Liver (tissue), 9 donors: ENCODE data around the gene STMN1. TPM values are rescaled to one million over a fixed set of nuclear protein-coding genes. Genes with fewer than 3 reads are reported as not detected.

ENCODE experiments used
- DNase-seq: peaks from one replicate; pipeline ENCODE4 v3.0.0-alpha.2; 2017; ENCODE audit warnings: low spot score
- H3K27ac ChIP-seq, 2 donors: one replicate each; pipeline ENCODE4 v1.7.0; 2013; ENCODE audit warnings: inconsistent platforms in 2 of 2, low read length in 2 of 2, control low read depth in 1 of 2, low read depth in 1 of 2, mild to moderate bottlenecking in 1 of 2
- H3K27me3 ChIP-seq, 4 donors: one replicate each; pipeline versions ENCODE4 v1.6.1 to v1.7.0; 2013; ENCODE audit warnings: low read length in 3 of 4, inconsistent platforms in 1 of 4, mild to moderate bottlenecking in 1 of 4, moderate library complexity in 1 of 4; ENCODE audit not compliant: control insufficient read depth in 4 of 4, insufficient read depth in 4 of 4
- H3K36me3 ChIP-seq, 4 donors: one replicate each; pipeline versions ENCODE4 v1.6.1 to v1.7.0; 2013; ENCODE audit warnings: low read length in 3 of 4, mild to moderate bottlenecking in 3 of 4, low read depth in 1 of 4, moderate library complexity in 1 of 4; ENCODE audit not compliant: control insufficient read depth in 4 of 4, insufficient read depth in 3 of 4
- H3K4me1 ChIP-seq, 4 donors: one replicate each; pipeline versions ENCODE4 v1.6.1 to v1.7.0; 2013; ENCODE audit warnings: low read length in 3 of 4, mild to moderate bottlenecking in 3 of 4, moderate library complexity in 1 of 4; ENCODE audit not compliant: control insufficient read depth in 4 of 4, insufficient read depth in 4 of 4
- H3K4me3 ChIP-seq, 3 donors: one replicate each; pipeline versions ENCODE4 v1.6.1 to v1.7.0; 2013; ENCODE audit warnings: low read length in 3 of 3, control low read depth in 1 of 3, low read depth in 1 of 3, mild to moderate bottlenecking in 1 of 3
- H3K9ac ChIP-seq, 2 donors: one replicate each; pipeline ENCODE4 v1.7.0; 2013; ENCODE audit warnings: low read length in 2 of 2, mild to moderate bottlenecking in 2 of 2, moderate library complexity in 2 of 2, control low read depth in 1 of 2, low read depth in 1 of 2
- H3K9me3 ChIP-seq, 4 donors: one replicate each; pipeline versions ENCODE4 v1.6.1 to v1.7.0; 2013; ENCODE audit warnings: low read length in 3 of 4; ENCODE audit not compliant: control insufficient read depth in 4 of 4
- ATF3 ChIP-seq: IDR thresholded peaks from 2 replicates; pipeline ENCODE4 v1.6.1; 2016; ENCODE audit warnings: antibody characterized with exemption
- CTCF ChIP-seq: fragments of 150-350 bp; IDR thresholded peaks from 2 replicates; pipeline ENCODE4 v1.5.1; 2017; ENCODE audit warnings: improper control_type of control experiment, low read depth, low read length; ENCODE audit not compliant: missing input control
- EGR1 ChIP-seq, 2 donors: IDR thresholded peaks; 2 replicates each; pipeline ENCODE4 v1.6.1; 2016 to 2018; ENCODE audit warnings: antibody characterized with exemption in 2 of 2, low read depth in 2 of 2
- FOXA1 ChIP-seq: IDR thresholded peaks from 2 replicates; pipeline ENCODE4 v1.6.1; 2016; ENCODE audit warnings: antibody characterized with exemption
- FOXA2 ChIP-seq: IDR thresholded peaks from 2 replicates; pipeline ENCODE4 v1.6.1; 2016; ENCODE audit warnings: antibody characterized with exemption
- GABPA ChIP-seq, 2 donors: IDR thresholded peaks in 1 of 2; conservative IDR thresholded peaks in 1 of 2; 2 replicates each; pipeline ENCODE4 v1.6.1; 2016; ENCODE audit warnings: antibody characterized with exemption in 2 of 2, mild to moderate bottlenecking in 1 of 2, moderate library complexity in 1 of 2
- HNF4A ChIP-seq, 2 donors: conservative IDR thresholded peaks; 2 replicates each; pipeline ENCODE4 v1.6.1; 2016; ENCODE audit warnings: antibody characterized with exemption in 2 of 2, mild to moderate bottlenecking in 2 of 2
- HNF4G ChIP-seq: IDR thresholded peaks from 2 replicates; pipeline ENCODE4 v1.6.1; 2016; ENCODE audit warnings: antibody characterized with exemption
- JUND ChIP-seq, 2 donors: IDR thresholded peaks; 2 replicates each; pipeline ENCODE4 v1.6.1; 2016; ENCODE audit warnings: antibody characterized with exemption in 2 of 2
- MAX ChIP-seq: IDR thresholded peaks from 2 replicates; pipeline ENCODE4 v1.6.1; 2016; ENCODE audit warnings: antibody characterized with exemption
- NR2F2 ChIP-seq: IDR thresholded peaks from 2 replicates; pipeline ENCODE4 v1.6.1; 2016; ENCODE audit warnings: antibody characterized with exemption
- RAD21 ChIP-seq, 2 donors: IDR thresholded peaks; 2 replicates each; pipeline ENCODE4 v1.6.1; 2016; ENCODE audit warnings: antibody characterized with exemption in 2 of 2, mild to moderate bottlenecking in 2 of 2
- REST ChIP-seq: IDR thresholded peaks from 2 replicates; pipeline ENCODE4 v1.6.1; 2016; ENCODE audit warnings: antibody characterized with exemption, mild to moderate bottlenecking
- RXRA ChIP-seq, 2 donors: IDR thresholded peaks; 2 replicates each; pipeline ENCODE4 v1.6.1; 2017 to 2018; ENCODE audit warnings: antibody characterized with exemption in 2 of 2, mild to moderate bottlenecking in 1 of 2
- SP1 ChIP-seq: IDR thresholded peaks from 2 replicates; pipeline ENCODE4 v1.6.1; 2018; ENCODE audit warnings: antibody characterized with exemption, mild to moderate bottlenecking
- TAF1 ChIP-seq: conservative IDR thresholded peaks from 2 replicates; pipeline ENCODE4 v1.6.1; 2016; ENCODE audit warnings: antibody characterized with exemption, mild to moderate bottlenecking
- YY1 ChIP-seq: IDR thresholded peaks from 2 replicates; pipeline ENCODE4 v1.6.1; 2016; ENCODE audit warnings: antibody characterized with exemption, mild to moderate bottlenecking
- ZBTB33 ChIP-seq: IDR thresholded peaks from 2 replicates; pipeline ENCODE4 v1.6.1; 2016; ENCODE audit warnings: antibody characterized with exemption
- WGBS: extraction: QIAGEN DNeasy Blood & Tissue Kit; methylation state at CpG from one replicate; pipeline ENCODE4 v1.1.7; 2013; 5-methylcytosine and 5-hydroxymethylcytosine counted together
- polyA plus RNA-seq, 2 donors: library from polyadenylated mRNA; stranded (reverse) in 1 of 2; unstranded in 1 of 2; fragments of 200-250 nt in 1 of 2; fragments of >200 nt in 1 of 2; fragmentation: Nextera tagmentation in 1 of 2; extraction: Ambion mirVana in 1 of 2; gene quantifications; one replicate each; pipeline versions ENCODE4 v1.2.1 to v1.2.3, GENCODE V29; 2013 to 2015
- total RNA-seq, 2 donors: library from RNA; depleted of rRNA; stranded (reverse); fragments of >200 nt; gene quantifications; one replicate each; pipeline ENCODE4 v1.2.3, GENCODE V29; 2014
- donor health status: healthy.
- donor health status: healthy.
- donor health status: healthy.
- donor health status: healthy.
- donor health status: healthy.

Gene STMN1
- total and polyA plus RNA-seq, 4 donors = 0.75 to 40.1 (median 17.8) TPM

- DNase-seq = peak; percentile 83
- Histone ChIP-seq H3K27me3 (no peaks in the 10 kb centered on the region), H3K36me3 (no peaks in the 10 kb centered on the region), H3K4me1 (peaks cover 21 to 68% (median 61%) of the 10 kb centered on the region in 4 donors), H3K9me3 (no peaks in the 10 kb centered on the region), H3K9ac (peak within 1 kb of the TSS; percentile 7 to 78), H3K4me3 (peak within 1 kb of the TSS; percentile 45 to 59 (median 53)), H3K27ac (peak within 1 kb of the TSS; percentile 58)
- under 1% methylated on average over 75 of the region's 75 CpGs for WGBS
- TF ChIP-seq ATF3 = no peak
- no peak for TF ChIP-seq JUND (IDR thresholded peaks at IDR 0.05)
- TF ChIP-seq RXRA (IDR thresholded peaks at IDR 0.05) = no peak
- TF ChIP-seq ZBTB33 = no peak
- TF ChIP-seq HNF4G = no peak
- TF ChIP-seq EGR1 (IDR thresholded peaks at IDR 0.05; ENCODE audit: low read depth in 2 of 2) = no peak
- TF ChIP-seq HNF4A (conservative IDR thresholded peaks at IDR 0.05) = no peak
- TF ChIP-seq YY1 = no peak
- TF ChIP-seq GABPA (IDR thresholded peaks at IDR 0.05 in 1 of 2, conservative IDR thresholded peaks at IDR 0.05 in 1 of 2) = no peak
- TF ChIP-seq NR2F2 = no peak
- no peak for TF ChIP-seq REST
- no peak for TF ChIP-seq FOXA2
- no peak for TF ChIP-seq SP1
- TF ChIP-seq FOXA1 = no peak
- no peak for TF ChIP-seq MAX
- no peak for TF ChIP-seq CTCF
- no peak for TF ChIP-seq TAF1
- TF ChIP-seq RAD21 (IDR thresholded peaks at IDR 0.05) = no peak
Measured at GRCh38 chr1:25875154-25875855, 30.9 kb downstream of the STMN1 start, which contains the start of gene PAQR7. PAQR7 (minus strand) TSS chr1:25875708; CDS start chr1:25863839, 11,869 bp downstream.
